H1 (cell line): ENCODE measurements around the gene DCBLD1. TPM values are rescaled to one million over a fixed set of nuclear protein-coding genes. Genes with fewer than 3 reads are reported as not detected.

Source experiments
- BACH1 ChIP-seq: IDR thresholded peaks from 2 replicates; pipeline ENCODE4 v1.6.1; 2012; ENCODE audit warnings: low read length, improper control_type of control experiment
- BCL11A ChIP-seq, 2 experiments: IDR thresholded peaks; one replicate each; pipeline ENCODE4 v1.6.1; 2011; ENCODE audit warnings: low read depth in 2 of 2, low read length in 2 of 2, mild to moderate bottlenecking in 2 of 2
- BRCA1 ChIP-seq: IDR thresholded peaks from 2 replicates; pipeline ENCODE4 v1.6.1; 2012; ENCODE audit warnings: low read depth, low read length, improper control_type of control experiment
- CEBPB ChIP-seq: IDR thresholded peaks from 2 replicates; pipeline ENCODE4 v1.6.1; 2012; ENCODE audit warnings: low read depth, low read length
- CTBP2 ChIP-seq: IDR thresholded peaks from 2 replicates; pipeline ENCODE4 v1.7.0; 2011; ENCODE audit warnings: borderline replicate concordance, mild to moderate bottlenecking, moderate library complexity, mixed read lengths, low read length; ENCODE audit not compliant: insufficient read depth, insufficient read length
- EGR1 ChIP-seq: IDR thresholded peaks from 2 replicates; pipeline ENCODE4 v1.6.1; 2011; ENCODE audit warnings: low read depth, low read length, borderline replicate concordance
- HDAC6 ChIP-seq: IDR thresholded peaks from one replicate; pipeline ENCODE4 v1.7.1; 2012; ENCODE audit warnings: low read depth, mild to moderate bottlenecking, inconsistent platforms, low read length, moderate library complexity
- KDM1A ChIP-seq: fragments of 200-600, 300-600 bp; sonication (generic); IDR thresholded peaks from 2 replicates; pipeline ENCODE4 v1.7.1; 2016; ENCODE audit warnings: mild to moderate bottlenecking, low read length, borderline replicate concordance
- KDM5A ChIP-seq: fragments of 200-600 bp; IDR thresholded peaks from 2 replicates; pipeline ENCODE4 v1.7.1; 2012; ENCODE audit warnings: mild to moderate bottlenecking, low read length, inconsistent platforms, mixed read lengths
- MAFK ChIP-seq: IDR thresholded peaks from 2 replicates; pipeline ENCODE4 v1.6.1; 2012; ENCODE audit warnings: low read depth, mild to moderate bottlenecking, improper control_type of control experiment, low read length
- PHF8 ChIP-seq: fragments of 200-600 bp; sonication (generic); conservative IDR thresholded peaks from 2 replicates; pipeline ENCODE4 v1.7.1; 2012; ENCODE audit warnings: low read depth, mild to moderate bottlenecking, inconsistent platforms, low read length, moderate library complexity
- POLR2A ChIP-seq, 2 experiments: IDR thresholded peaks; 1 replicate in 1 of 2; 2 replicates in 1 of 2; pipeline ENCODE4 v1.6.1; 2011; ENCODE audit warnings: low read depth in 2 of 2, low read length in 2 of 2, mild to moderate bottlenecking in 2 of 2; ENCODE audit errors: control extremely low read depth in 1 of 2
- POLR2AphosphoS5 ChIP-seq: IDR thresholded peaks from 2 replicates; pipeline ENCODE4 v1.6.1; 2011; ENCODE audit warnings: low read depth, low read length
- POU5F1 ChIP-seq: IDR thresholded peaks from 2 replicates; pipeline ENCODE4 v1.6.1; 2011; ENCODE audit warnings: low read depth, mild to moderate bottlenecking, low read length, moderate library complexity
- RAD21 ChIP-seq, 2 experiments: IDR thresholded peaks in 1 of 2; conservative IDR thresholded peaks in 1 of 2; 2 replicates each; pipeline ENCODE4 v1.6.1; 2011; ENCODE audit warnings: low read depth in 2 of 2, low read length in 2 of 2, improper control_type of control experiment in 1 of 2, inconsistent platforms in 1 of 2, mild to moderate bottlenecking in 1 of 2, moderate library complexity in 1 of 2
- RXRA ChIP-seq: IDR thresholded peaks from 2 replicates; pipeline ENCODE4 v1.6.1; 2011; ENCODE audit warnings: low read depth, mild to moderate bottlenecking, low read length, moderate library complexity; ENCODE audit not compliant: insufficient read depth
- SIN3A ChIP-seq, 2 experiments: IDR thresholded peaks in 1 of 2; conservative IDR thresholded peaks in 1 of 2; 2 replicates each; pipeline ENCODE4 v1.6.1; 2011 to 2012; ENCODE audit warnings: low read length in 2 of 2, improper control_type of control experiment in 1 of 2, low read depth in 1 of 2, mild to moderate bottlenecking in 1 of 2
- SUZ12 ChIP-seq: fragments of 200-600 bp; sonication (generic); IDR thresholded peaks from 2 replicates; pipeline ENCODE4 v1.6.1; 2012; ENCODE audit warnings: mild to moderate bottlenecking, inconsistent platforms, low read length, moderate library complexity, mixed read lengths
- ZNF274 ChIP-seq: IDR thresholded peaks from 2 replicates; pipeline ENCODE4 v1.7.0; 2012; ENCODE audit warnings: low read length, borderline replicate concordance; ENCODE audit errors: extremely low read depth
- polyA plus RNA-seq, 7 experiments: library from polyadenylated mRNA; depleted of rRNA in 3 of 7; stranded (reverse) in 5 of 7; unstranded in 2 of 7; fragments of >200 nt in 5 of 7; fragments of 200-250 nt in 2 of 7; gene quantifications; 1 replicate in 5 of 7; 2 replicates in 1 of 7; 4 replicates in 1 of 7; pipeline versions ENCODE4 v1.2.1 to v1.2.3, GENCODE V29; 2011 to 2013; ENCODE audit warnings: missing spikeins in 2 of 7, mixed read lengths in 2 of 7
- total RNA-seq: library from RNA; stranded (reverse); fragmentation: NEBNext Ultra II Directional; extraction: Animal tissue kit (Norgen Biotek cat#: 25700); gene quantifications from 2 replicates; pipeline ENCODE4 v1.2.1, GENCODE V29; 2021

Gene DCBLD1
- total and polyA plus RNA-seq, 2 of the 8 experiments (the other 6 are each of a cell fraction or from before 2014, with no cell fraction given): 3.9 to 11.2 TPM

- no peak; the same call in 1 of the 2 replicates for TF ChIP-seq BACH1
- TF ChIP-seq POLR2A (IDR thresholded peaks at IDR 0.05; ENCODE audit: control extremely low read depth in 1 of 2, low read depth in 2 of 2, low read length in 2 of 2): no peak; a peak in 1 of 3 replicates
- peak; percentile 43 for TF ChIP-seq CTBP2
- no peak for TF ChIP-seq HDAC6
- TF ChIP-seq BRCA1: no peak
- no peak for TF ChIP-seq EGR1
- TF ChIP-seq KDM1A: no peak
- TF ChIP-seq ZNF274: no peak
- peak; percentile 37; the same call in 1 of the 2 replicates for TF ChIP-seq PHF8
- no peak for TF ChIP-seq POLR2AphosphoS5
- no peak for TF ChIP-seq SUZ12
- no peak for TF ChIP-seq RAD21 (IDR thresholded peaks at IDR 0.05 in 1 of 2, conservative IDR thresholded peaks at IDR 0.05 in 1 of 2; ENCODE audit: low read depth in 2 of 2, low read length in 2 of 2)
- no peak for TF ChIP-seq KDM5A
- TF ChIP-seq POU5F1: no peak
- no peak for TF ChIP-seq CEBPB
- no peak for TF ChIP-seq RXRA
- TF ChIP-seq BCL11A (IDR thresholded peaks at IDR 0.05; ENCODE audit: low read depth in 2 of 2, low read length in 2 of 2): no peak
- TF ChIP-seq MAFK: no peak
- no peak for TF ChIP-seq SIN3A (conservative IDR thresholded peaks at IDR 0.05 in 1 of 2, IDR thresholded peaks at IDR 0.05 in 1 of 2; ENCODE audit: low read depth in 1 of 2, low read length in 2 of 2)
Measured at GRCh38 chr6:117483004-117483644, 650 bp downstream of the DCBLD1 start (continued).
